Muscle of back (tissue), 11 donors: ENCODE results near the gene ENTR1. TPM values are rescaled to one million over a fixed set of nuclear protein-coding genes. Genes with fewer than 3 reads are reported as not detected.

ENCODE experiments used
- DNase-seq, 3 donors: peaks; one replicate each; pipeline versions ENCODE4 v3.0.0 to v3.0.0-alpha.2; 2013
- polyA plus RNA-seq, 10 donors: library from polyadenylated mRNA; unstranded; fragments of 120-200 nt; gene quantifications; one replicate each; pipeline ENCODE4 v1.2.1, GENCODE V29; 2013; ENCODE audit not compliant: insufficient read length in 10 of 10

Gene ENTR1
- polyA plus RNA-seq, 10 donors, result 22.4 to 35.6 (median 30.1) TPM

DNA sequence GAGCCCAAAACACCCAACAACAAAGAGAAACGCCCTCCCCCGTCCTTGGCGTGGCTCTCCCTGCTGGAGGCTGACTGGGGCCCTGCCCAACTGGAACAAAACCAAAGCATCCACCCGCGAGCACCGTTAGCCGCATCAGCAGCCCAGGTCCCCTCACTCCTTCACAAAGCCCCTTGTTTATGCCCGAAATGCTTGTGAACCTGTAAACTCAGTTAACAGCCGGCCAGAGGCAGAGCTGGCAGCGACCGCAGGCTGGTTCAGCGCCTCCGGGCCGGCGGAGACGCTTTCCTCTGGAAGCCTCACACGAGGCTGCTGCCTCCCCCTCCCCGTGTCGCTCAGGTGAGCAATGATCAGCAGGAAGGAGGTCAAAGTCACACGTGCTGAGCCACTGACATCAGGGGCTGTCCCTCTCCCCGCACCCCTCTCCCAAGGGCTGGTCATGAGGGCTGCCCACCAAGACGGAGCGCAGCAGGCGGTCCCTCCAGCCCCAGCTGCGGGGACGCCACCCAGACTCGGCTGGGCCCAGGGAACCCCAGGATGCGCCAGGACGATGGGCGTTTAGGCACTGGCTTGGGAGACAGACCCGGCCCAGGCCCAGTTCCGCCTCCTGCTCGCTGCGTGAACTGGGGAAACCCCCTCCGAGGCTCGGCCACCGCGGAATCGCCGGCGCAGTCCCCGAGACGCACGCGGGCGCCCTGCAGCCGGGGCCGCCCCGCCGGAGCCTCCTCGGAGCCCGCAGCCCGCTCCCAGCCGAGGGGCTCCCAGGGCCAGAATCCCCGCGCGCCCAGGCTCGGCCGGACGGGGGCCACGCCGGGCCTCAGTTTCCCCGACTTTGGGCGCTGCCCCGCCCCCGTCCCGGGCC, 11.0 kb downstream of the ENTR1 start:
- no peak for DNase-seq

DNA sequence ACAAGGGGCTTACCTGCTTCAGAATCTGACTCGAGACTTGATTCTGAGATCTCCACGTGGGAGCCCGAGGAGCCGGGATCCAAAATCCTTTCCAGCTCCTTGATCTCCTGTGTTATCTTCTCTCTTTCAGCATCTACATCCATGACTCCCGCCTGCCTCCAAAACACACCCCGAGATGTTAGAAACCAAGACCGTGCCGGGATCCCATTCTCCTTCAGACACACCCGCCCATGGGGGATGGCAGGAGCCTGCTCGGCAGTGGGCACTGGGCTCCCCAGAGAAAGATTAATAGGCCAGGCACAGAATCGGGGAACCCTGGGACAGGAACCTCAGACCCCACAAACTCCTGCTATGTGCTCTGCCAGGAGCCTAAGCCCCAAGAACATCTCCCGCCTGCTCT, 12.1 kb downstream of the ENTR1 start:
- DNase-seq, result no peak

DNA sequence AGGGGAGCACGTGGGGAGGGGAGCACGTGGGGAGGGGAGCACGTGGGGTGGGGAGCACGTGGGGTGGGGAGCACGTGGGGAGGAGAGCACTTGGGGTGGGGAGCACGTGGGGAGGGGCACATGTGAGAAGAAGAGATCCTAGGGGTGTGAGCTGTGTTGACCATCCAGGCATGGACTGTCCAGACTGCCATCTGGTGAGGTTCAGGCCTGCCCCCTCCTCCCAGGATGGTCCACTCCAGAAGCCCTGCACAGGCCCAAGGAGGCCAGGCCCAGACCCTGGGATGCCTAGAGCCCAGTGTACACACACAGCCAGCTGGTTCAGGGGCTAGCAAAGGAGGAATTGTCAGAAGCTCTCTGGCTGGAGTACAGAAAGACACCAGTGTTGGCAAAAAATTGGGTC, 12.8 kb downstream of the ENTR1 start:
- DNase-seq, result no peak

DNA sequence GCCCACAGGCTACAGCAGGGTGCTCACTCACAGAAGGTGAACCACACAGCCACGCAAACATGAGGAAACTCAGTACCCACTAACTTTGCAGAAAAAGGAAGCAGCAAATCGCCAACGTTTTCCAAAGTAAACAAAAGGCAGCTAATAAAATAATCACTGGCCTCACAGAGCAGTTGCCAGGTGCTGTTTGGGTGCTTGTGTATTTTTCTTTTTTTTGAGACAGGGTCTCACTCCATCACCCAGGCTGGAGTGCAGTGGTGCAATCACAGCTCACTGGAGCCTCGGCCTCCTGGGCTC, 14.2 kb downstream of the ENTR1 start:
- DNase-seq, result no peak

DNA sequence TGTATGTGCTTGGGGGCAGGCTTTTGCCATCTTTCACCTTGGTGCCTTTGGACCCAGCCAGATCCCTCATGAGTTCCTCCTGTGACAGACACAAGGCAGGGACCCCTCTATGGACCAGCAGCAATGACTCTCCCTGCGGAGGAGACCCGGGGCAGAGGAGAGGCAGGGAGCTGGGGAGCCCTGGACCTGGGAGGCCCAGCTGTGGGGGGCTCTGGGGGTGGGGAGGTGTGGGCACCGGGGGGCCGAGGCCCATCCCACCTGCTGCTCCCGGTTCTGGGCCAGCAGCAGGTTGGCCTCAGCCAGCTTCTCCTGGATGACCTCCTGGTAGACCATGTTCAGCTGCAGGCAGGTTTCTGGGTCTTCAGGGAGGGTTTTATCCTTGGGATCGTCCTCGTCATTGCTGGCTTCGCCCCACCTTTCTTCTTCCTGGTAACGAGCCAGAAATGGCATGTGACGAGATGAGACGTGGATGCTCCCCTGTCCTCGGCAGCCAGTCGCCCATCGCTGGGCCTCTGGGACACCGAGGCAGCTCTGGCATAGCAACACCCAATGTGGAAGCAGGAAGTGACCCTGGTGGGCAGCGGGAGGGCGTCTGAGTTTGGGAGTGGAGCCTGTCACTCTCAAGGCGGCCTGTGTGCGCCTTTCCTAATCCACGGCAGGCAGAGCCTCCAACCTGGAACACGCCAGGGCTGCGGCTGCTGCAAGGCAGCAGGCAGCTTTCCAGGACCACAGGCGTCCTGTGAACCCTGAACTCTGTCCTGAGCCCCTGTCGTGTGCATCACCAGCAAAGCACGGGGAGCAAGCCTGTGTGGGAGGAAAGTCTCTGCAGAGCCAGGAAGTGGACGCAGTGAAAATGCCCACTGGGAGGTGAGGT, 14.8 kb downstream of the ENTR1 start:
- DNase-seq, result no peak

DNA sequence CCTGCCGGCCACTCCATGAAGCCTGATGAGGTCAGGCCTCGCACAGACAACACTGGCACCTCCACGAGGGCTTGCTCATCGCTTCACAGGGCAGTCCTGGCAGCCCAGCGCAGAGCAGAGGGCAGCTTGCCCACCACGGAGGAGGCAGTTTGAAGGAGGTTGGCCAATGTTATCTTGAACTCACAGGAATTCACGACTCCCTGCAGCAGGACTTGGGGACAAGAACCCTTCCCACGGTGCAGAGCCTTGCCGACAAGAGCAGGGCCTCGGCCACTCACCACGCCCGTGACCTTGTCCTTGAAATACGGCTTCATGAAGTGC, 15.4 kb downstream of the ENTR1 start:
- DNase-seq, result no peak

DNA sequence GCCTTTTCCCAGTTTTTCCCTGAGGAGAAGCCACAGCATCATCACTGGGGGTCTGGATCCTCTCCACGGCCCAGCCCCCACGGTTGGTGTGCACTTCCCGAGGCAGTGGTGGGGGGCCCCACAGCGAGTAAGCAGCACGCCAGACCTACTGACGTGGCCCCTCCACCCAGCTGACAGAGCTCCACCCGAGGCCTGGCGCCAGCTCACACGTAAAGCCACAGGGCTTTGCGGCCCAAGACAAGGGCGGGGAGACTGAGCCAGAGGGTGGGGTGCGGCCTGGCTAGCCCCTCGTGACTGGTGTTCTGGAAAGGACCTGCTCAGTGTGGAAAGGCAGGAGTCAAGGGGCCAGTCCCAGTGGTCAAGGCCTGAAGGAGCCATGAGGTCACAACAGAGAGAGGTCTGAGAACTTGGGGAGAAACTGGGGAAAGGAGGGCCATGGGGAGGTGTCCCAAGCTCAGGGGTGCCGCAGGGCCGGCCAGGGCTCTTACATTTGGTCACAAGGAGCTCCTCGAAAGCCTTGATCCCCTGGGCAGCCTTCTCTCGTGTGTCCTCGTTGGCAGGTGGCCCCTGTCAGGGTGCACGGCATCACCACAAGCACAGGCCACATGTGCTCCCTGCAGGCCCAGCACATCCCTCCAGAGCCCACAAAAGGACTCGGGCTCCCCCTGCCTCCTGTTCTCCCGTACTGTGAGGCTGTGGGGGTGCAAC, 15.9 kb downstream of the ENTR1 start:
- peak in 1 of 3 donors; percentile 34 for DNase-seq

DNA sequence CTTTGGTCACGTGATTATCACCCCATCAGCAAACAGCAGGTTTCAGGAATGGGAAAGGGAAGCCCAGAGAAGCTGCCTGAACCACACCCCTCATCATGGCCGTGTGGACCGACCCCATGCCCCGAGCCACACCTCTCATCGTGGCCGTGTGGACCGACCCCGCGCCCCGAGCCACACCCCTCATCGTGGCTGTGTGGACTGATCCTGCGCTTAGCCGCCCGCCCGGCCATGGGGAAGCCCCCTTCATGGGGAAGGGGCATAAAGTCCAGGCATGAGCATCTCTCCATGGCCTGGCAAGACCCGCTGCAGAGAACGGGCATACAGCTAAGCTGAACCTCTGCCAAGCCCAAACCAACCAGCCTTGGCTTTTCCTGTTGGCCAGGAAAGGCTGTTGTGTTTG, 16.9 kb downstream of the ENTR1 start:
- no peak for DNase-seq

DNA sequence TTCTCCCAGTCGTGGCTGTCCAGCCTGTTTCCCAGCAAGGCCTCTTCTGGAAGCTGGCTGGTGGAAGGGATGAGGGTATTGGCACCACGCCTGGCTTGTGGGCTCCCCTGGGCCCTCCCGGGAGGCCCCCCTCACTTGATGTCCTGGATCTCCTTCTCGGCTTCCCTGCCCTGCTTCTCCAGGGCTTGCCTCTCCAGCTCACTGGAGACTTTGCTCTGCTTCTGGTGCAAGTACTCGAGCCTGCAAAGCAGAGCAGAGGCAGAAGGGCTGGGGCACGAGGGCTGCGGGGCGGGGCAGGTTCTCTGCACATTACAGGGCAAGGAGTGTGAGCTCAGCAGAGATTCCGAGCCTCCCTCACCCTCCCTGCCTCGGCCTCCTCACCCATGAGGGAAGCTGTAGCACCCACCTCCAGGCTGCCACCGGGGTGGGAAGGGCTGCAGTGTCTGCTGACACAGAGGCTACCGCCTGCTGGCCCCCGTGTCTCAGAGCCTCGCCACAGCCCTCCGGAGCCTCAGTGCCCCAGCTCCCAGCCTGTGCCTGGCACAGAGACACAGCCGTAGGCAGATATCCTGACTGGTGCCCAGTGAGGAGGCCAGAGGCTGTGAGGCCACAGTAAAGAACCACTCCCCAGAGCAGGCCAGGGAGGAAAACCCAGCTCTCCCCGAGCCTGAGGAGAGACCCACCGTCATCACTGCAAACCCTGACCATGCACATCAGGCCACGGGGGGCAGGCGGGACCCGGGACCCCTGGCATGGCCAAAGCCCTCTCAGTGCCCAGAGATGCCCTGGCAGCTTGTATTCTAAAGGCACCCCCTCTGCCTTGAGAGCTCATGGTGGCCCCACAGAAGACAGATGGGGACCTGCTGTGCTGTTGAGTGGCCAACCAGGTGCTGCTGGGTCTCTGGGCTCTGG, 17.6 kb downstream of the ENTR1 start:
- DNase-seq, result peak in 1 of 3 donors; percentile 32

DNA sequence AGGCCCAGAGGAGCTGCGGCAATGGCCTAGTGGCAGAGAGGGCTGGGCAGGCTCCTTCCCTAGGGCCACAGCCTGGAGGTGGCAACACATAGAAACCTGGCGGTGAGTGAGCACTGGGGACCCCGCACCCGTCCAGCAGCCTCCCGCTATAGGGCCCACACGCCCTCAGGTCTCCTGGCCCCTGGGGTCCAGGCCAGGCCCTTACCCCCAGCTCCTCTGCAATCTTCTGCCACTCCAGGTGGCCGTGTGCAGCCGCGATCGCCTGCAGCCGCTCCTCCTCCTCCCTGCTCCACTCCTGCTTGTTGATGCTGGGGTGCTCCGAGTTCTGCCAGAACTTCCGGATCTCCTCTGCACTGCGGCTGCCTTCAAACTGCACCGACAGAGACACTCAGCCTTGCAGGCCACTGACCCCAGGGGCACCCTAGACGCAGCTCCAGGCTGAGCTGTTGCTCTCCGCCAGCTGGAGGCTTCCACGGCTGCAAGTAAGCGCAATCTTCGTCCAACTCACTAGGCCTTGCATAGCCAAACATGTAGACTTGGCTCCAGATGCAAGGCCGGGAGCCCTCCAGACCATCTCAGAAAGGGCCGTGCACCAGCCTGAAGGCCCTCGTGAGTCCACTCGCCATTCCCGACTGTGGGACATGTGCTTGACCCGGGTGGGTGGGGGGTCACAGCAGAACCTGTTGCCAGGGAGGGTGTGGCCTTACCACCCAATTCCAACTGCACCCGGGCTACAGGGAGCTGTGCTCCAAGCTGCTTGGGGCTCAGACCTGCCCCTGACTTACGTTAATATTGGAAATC, 18.5 kb downstream of the ENTR1 start:
- peak in 1 of 3 donors; percentile 40 for DNase-seq

DNA sequence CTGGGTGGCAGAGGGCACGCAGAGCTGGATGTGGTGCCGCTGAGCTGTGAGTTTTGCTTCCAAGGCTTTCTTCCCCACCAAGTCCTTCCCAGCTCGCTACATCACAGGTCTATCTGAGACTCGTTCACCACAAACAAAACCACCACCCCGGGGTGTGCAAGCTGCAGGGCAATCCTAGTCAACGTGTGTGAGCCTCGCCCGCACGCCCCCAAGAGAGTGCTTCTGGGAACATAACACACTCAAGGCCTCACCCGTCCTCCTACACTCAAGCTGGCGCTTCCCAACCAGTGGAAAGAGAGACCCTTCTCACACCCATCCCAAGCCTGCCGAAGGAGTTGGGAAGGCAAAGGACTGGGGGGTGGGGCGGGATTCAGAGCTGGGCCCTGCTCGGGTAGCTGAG, 21.0 kb downstream of the ENTR1 start:
- no peak for DNase-seq

DNA sequence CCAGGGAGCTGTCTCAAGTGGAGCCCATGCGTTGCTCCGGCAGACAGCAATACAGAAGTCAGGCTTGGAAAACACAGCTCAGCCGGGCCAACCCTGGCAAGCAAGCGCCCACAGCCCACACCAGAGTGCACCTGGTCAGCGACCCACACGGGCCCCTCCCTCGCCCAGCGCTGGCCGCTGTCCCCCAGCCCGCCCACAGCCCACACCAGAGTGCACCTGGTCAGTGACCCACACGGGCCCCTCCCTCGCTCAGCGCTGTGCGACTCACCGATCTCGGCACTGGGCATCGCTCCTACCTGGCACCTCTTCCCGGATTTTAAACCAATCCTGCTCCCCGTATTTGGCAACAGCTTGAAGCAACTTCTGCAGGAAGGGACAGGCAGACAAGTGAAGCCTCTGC, 23.2 kb downstream of the ENTR1 start:
- DNase-seq, result no peak

DNA sequence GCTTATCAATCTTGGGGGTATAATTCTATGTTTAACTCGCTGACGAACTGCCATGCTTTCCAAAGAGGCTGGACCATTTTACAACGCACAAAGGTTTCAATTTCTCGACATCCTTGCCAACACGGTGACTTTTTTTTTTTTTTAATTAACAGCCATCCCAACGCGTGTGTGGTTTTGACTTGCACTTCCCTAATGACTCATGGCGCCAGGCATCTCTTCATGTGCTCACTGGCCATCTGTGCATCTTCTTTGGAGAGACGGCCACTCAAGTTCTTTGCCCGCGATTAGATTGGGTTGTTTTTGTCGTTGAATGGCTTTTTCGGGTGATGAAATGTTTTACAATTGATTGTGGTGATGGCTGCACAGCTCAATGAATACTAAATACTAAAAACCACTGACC, 24.4 kb downstream of the ENTR1 start:
- DNase-seq, result no peak

DNA sequence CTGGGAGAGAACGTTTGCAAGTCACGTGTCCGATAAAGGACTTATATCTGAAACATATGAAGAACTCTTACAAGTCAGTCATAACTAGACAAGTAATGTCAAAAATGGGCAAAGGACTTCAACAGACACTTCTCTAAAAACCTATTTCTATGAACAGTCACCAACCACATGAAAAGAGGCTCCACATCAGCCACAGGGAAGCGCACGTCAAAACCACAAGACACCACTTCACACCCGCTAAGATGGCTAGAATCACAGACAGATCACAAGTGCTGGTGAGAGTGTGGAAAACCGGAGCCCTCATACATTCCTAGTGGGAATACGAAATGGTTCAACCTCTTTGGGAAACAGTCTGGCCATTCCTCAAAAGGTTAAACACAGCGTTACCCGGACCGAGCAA, 25.4 kb downstream of the ENTR1 start:
- no peak for DNase-seq

DNA sequence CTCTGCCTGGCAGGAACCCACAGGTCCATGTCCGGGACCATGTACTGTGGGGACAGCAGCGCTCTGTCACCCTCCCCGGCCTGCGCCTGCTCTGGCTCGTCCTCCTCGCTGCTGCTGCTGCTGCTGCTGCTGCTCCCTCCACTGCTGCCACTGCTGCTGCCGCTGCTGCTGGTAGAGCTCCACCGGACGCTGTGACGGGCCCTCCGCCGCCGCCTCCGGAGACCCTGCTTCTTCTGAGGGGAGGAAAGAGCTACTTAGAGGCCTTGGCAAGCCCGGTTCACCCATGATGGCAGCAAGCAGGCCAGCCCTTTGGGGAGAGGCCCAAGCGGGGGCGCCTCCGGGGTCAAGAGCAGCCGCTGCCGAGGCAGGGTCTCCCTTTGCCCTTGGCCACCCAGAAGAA, 27.0 kb downstream of the ENTR1 start:
- DNase-seq, result no peak

DNA sequence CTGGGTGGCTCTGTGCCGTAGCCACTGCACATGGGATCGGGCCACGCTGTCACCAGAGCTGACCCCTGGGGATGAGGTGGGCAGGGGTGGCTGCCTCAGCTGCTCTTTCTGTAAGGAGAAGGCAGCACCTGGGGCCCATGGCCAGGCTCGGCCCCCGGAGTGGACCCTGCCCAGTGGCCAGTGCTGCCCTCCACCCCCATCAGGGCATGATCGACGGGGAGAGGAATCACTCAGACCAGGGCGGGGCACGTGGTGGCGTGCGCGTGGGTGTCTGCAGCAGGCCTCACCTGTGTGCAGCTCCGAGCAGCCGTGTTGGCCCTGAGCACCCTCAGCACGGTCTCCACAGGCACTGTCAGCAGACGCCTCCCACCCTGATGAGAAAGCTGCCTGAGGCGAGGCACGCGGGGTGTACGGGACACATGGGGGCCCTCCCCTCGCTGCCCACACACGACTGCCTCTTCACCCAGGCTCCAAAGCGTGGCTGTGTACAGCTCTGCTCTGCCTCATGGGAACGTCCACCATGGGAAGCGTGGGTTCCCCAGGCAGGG, 28.4 kb downstream of the ENTR1 start:
- no peak for DNase-seq

DNA sequence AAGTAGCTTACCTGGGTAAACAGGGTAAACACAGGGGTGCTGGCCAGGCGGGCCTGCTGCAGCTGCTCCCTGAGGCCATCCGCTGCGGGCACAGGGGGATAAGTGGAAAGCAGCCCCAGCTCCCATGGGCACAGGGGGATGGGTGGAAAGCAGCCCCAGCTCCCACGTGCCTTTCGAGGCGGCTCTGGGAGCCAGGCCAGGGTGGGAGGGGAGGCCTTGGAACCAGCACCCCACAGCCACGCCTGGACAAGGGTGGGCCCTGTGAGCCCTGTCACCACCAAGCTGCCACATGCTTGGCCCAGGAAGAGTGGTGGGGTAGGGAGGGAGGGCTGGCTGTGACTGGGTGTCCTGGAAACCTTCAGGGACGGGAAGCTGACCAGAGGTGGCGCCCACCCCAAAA, 29.1 kb downstream of the ENTR1 start:
- DNase-seq, result no peak

DNA sequence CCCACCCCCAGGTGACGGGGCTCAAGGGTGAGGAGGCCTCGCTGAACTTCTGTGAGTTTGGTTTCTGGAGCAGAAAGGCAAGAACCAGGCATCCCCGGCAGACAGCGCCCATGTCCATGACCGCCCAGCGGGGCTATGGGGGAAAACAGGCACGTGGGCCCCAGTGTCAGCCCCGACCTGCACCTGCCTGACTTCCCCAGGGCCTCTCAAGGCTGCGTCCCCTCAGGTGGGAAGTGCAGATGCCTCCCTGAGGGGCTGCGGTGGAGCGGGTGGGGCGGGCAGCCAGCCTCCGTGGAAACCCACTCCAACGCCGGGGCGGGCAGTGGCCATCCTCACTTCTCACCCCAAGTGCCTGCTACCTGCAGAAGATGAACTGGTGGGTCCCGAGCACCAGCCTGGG, 30.0 kb downstream of the ENTR1 start:
- no peak for DNase-seq

DNA sequence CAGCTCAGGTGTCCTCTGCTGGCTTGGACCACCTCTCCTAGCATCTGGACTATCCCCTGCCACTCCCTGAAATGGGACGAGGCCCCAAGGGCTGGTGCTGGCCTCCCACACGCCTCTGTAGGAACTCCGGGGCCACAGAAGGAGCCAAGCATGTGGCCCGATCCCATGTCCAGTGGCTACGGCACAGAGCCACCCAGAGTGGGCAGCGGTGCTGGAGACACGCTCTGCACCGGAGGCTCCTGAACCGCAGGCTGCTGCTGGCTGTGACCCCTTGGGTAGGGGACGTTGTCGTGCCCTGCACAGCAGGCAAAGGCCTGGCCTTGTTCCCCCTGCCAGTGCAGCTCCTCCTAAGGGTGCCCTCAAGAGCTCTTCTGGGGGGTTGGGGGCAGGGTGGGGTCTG, 30.5 kb downstream of the ENTR1 start:
- no peak for DNase-seq

DNA sequence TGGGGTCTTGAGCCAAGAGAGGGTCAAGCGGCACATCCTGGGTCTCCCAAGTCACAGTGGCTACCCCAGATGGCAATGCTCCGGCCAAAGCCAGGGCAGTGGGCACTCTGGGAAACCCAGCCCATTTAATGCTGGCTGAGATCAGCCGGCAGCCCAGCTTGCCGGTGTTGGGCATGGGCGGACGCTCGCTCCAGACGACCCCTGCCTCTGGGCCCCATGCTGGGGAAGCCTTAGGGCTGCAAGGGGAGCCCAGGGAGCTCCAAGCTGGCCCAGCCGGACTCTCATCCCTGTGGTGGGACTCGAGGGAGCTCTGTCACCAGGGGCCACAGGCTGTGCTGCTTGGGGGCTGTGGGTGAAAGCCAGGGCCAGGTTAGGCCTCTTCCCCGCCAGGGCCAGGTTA, 31.0 kb downstream of the ENTR1 start:
- DNase-seq, result no peak

DNA sequence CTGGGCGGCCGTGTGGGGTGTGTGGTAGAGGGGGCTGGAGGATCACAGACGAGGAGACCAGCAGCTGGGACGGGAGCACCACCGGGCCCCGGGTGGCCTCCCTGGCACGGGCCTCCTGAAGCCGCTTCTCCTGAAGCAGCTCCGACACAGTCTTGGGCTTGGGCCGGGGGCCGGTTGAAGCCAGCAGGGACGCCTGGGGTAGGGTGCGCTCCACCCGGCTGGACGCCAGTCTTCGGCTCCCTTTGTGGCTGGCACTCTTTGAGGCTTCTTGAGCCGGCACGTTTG, 31.5 kb downstream of the ENTR1 start:
- DNase-seq, result no peak
